ENCODE measurements around the gene CMTM5. TPM values are rescaled to one million over a fixed set of nuclear protein-coding genes. Genes with fewer than 3 reads are reported as not detected.

Gene CMTM5
- total RNA-seq, 2 donors from 2014 or later, result 0.40 to 1.4 TPM

- H3K9ac ChIP-seq (ENCODE audit: extremely low read depth, low read length, poor library complexity, severe bottlenecking), result no peak overlapping the region
- H3K36me3 ChIP-seq (ENCODE audit: control insufficient read depth, insufficient read depth, low read length), result no peaks in the 10 kb centered on the region
- DNase-seq, result peak; percentile 62
- peaks cover 9% of the 10 kb centered on the region for H3K9me3 Mint-ChIP-seq
- 89 to 95% methylated on average over 10 to 27 of the region's 27 CpGs for WGBS, 2 experiments (ENCODE audit: insufficient coverage in 1 of 2, insufficient read length in 1 of 2)
- peaks cover 23% of the 10 kb centered on the region for H3K4me1 Mint-ChIP-seq
- H3K4me1 ChIP-seq (ENCODE audit: control insufficient read depth, insufficient read depth, low read length), result peaks cover 19% of the 10 kb centered on the region
- peak overlapping the region; percentile 10 for H3K4me3 Mint-ChIP-seq
- TF ChIP-seq CTCF (conservative IDR thresholded peaks at IDR 0.05), result no peak
- no peak overlapping the region for H3K27ac ChIP-seq (ENCODE audit: low read depth, low read length)
- peaks cover 21% of the 10 kb centered on the region for H3K36me3 Mint-ChIP-seq (ENCODE audit: low read depth)
- H3K4me3 ChIP-seq (ENCODE audit: low read length), result no peak overlapping the region
- peaks cover 25% of the 10 kb centered on the region for H3K27me3 Mint-ChIP-seq (ENCODE audit: insufficient read depth)
- H3K9me3 ChIP-seq (ENCODE audit: control insufficient read depth, low read length), result peaks cover 12% of the 10 kb centered on the region
- peaks cover 8% of the 10 kb centered on the region for H3K27me3 ChIP-seq (ENCODE audit: control insufficient read depth, insufficient read depth, low read length, poor library complexity, severe bottlenecking)
- H3K27ac Mint-ChIP-seq, result no peak overlapping the region
These were observed 30.0 kb upstream of the CMTM5 start for GRCh38 chr14:23346693-23347405.

GRCh38 chr14:23347406-23348296, 29.2 kb upstream of the CMTM5 start:
- WGBS, 2 experiments (ENCODE audit: insufficient coverage in 1 of 2, insufficient read length in 1 of 2), result 93 to 97% methylated on average over 5 to 19 of the region's 19 CpGs
- H3K27me3 ChIP-seq (ENCODE audit: control insufficient read depth, insufficient read depth, low read length, poor library complexity, severe bottlenecking), result peaks cover 8% of the 10 kb centered on the region
- no peak overlapping the region for H3K4me3 ChIP-seq (ENCODE audit: low read length)
- peaks cover 6% of the 10 kb centered on the region for H3K9me3 ChIP-seq (ENCODE audit: control insufficient read depth, low read length)
- H3K27me3 Mint-ChIP-seq (ENCODE audit: insufficient read depth), result peaks cover 23% of the 10 kb centered on the region
- peaks cover 19% of the 10 kb centered on the region for H3K4me1 ChIP-seq (ENCODE audit: control insufficient read depth, insufficient read depth, low read length)
- no peak overlapping the region for H3K9ac ChIP-seq (ENCODE audit: extremely low read depth, low read length, poor library complexity, severe bottlenecking)
- H3K9me3 Mint-ChIP-seq, result peaks cover 1% of the 10 kb centered on the region
- H3K4me1 Mint-ChIP-seq, result peaks cover 23% of the 10 kb centered on the region
- H3K4me3 Mint-ChIP-seq, result no peak overlapping the region
- no peak overlapping the region for H3K27ac Mint-ChIP-seq
- no peak overlapping the region for H3K27ac ChIP-seq (ENCODE audit: low read depth, low read length)
- H3K36me3 ChIP-seq (ENCODE audit: control insufficient read depth, insufficient read depth, low read length), result no peaks in the 10 kb centered on the region
- peak; percentile 31 for DNase-seq
- TF ChIP-seq CTCF (conservative IDR thresholded peaks at IDR 0.05), result no peak
- peaks cover 21% of the 10 kb centered on the region for H3K36me3 Mint-ChIP-seq (ENCODE audit: low read depth)

- H3K9ac ChIP-seq (ENCODE audit: extremely low read depth, low read length, poor library complexity, severe bottlenecking), result no peak overlapping the region
- Mint-ChIP-seq H3K9me3 (peaks cover 1% of the 10 kb centered on the region), H3K27ac (no peak overlapping the region), H3K4me3 (no peak overlapping the region), H3K36me3 (ENCODE audit: low read depth) (peaks cover 21% of the 10 kb centered on the region), H3K4me1 (peaks cover 24% of the 10 kb centered on the region), H3K27me3 (ENCODE audit: insufficient read depth) (peaks cover 27% of the 10 kb centered on the region)
- no peak for DNase-seq
- no peak overlapping the region for H3K4me3 ChIP-seq (ENCODE audit: low read length)
- 82 to 99% methylated on average over 4 to 6 of the region's 6 CpGs for WGBS, 2 experiments (ENCODE audit: insufficient coverage in 1 of 2, insufficient read length in 1 of 2)
- H3K36me3 ChIP-seq (ENCODE audit: control insufficient read depth, insufficient read depth, low read length), result no peaks in the 10 kb centered on the region
- H3K27me3 ChIP-seq (ENCODE audit: control insufficient read depth, insufficient read depth, low read length, poor library complexity, severe bottlenecking), result peaks cover 8% of the 10 kb centered on the region
- peaks cover 6% of the 10 kb centered on the region for H3K9me3 ChIP-seq (ENCODE audit: control insufficient read depth, low read length)
- no peak overlapping the region for H3K27ac ChIP-seq (ENCODE audit: low read depth, low read length)
- TF ChIP-seq CTCF (conservative IDR thresholded peaks at IDR 0.05), result no peak
- peaks cover 19% of the 10 kb centered on the region for H3K4me1 ChIP-seq (ENCODE audit: control insufficient read depth, insufficient read depth, low read length)
These were observed 28.6 kb upstream of the CMTM5 start for GRCh38 chr14:23348297-23348655.
